Activated B cell treated with CpG ODN at 0.5 μM for 24 hours (primary cell): ENCODE data around the gene FIBCD1. TPM values are rescaled to one million over a fixed set of nuclear protein-coding genes. Genes with fewer than 3 reads are reported as not detected.

ENCODE experiments used
- ATAC-seq: fragments of 200-7000 bp; cut with Tn5 transposase; one replicate; pipeline ENCODE4 v1.10.0; 2021; ENCODE audit warnings: low read depth, mild to moderate bottlenecking, moderate library complexity
- CTCF ChIA-PET: fragments of 350-600 bp; sonication (Branson Sonifier 250); formaldehyde crosslinking; loops from one replicate; lab custom pipeline; 2021; ENCODE audit warnings: antibody characterized with exemption; lab: Charles Lee
- POLR2A ChIA-PET: fragments of 350-600 bp; sonication (Branson Sonifier 250); formaldehyde crosslinking; loops from one replicate; lab custom pipeline; 2021; ENCODE audit warnings: antibody characterized with exemption; lab: Charles Lee
- DNase-seq: peaks from one replicate; pipeline ENCODE4 v3.0.0; 2022
- H3K27ac Mint-ChIP-seq: one replicate; pipeline ENCODE4 v1.8.0; 2020; ENCODE audit warnings: mixed read lengths
- H3K27me3 Mint-ChIP-seq: one replicate; pipeline ENCODE4 v1.8.0; 2021; ENCODE audit warnings: mixed read lengths
- H3K36me3 Mint-ChIP-seq: one replicate; pipeline ENCODE4 v1.8.0; 2021; ENCODE audit warnings: low read depth, mixed read lengths
- H3K4me1 Mint-ChIP-seq: one replicate; pipeline ENCODE4 v1.8.0; 2021; ENCODE audit warnings: mixed read lengths
- H3K4me3 Mint-ChIP-seq: one replicate; pipeline ENCODE4 v1.8.0; 2020; ENCODE audit warnings: mild to moderate bottlenecking, mixed read lengths
- H3K9me3 Mint-ChIP-seq: one replicate; pipeline ENCODE4 v1.8.0; 2020; ENCODE audit warnings: mixed read lengths
- intact Hi-C: fragments of 100-400 bp; cut with micrococcal nuclease; formaldehyde crosslinking; loops from one replicate; pipeline ENCODE4 v1.15.1; 2024
- total RNA-seq: library from RNA; stranded (reverse); gene quantifications from 2 replicates; pipeline ENCODE4 v1.2.3, GENCODE V29; 2022
- TF ChIP-seq, protein P1 (sequence below): fragments of 200-600 bp; IDR thresholded peaks from one replicate; pipeline ENCODE4 v1.8.0; 2022; ENCODE audit warnings: antibody characterized with exemption, mild to moderate bottlenecking

FIBCD1 gene
- total RNA-seq, 1 donor from 2014 or later = not detected

DNA sequence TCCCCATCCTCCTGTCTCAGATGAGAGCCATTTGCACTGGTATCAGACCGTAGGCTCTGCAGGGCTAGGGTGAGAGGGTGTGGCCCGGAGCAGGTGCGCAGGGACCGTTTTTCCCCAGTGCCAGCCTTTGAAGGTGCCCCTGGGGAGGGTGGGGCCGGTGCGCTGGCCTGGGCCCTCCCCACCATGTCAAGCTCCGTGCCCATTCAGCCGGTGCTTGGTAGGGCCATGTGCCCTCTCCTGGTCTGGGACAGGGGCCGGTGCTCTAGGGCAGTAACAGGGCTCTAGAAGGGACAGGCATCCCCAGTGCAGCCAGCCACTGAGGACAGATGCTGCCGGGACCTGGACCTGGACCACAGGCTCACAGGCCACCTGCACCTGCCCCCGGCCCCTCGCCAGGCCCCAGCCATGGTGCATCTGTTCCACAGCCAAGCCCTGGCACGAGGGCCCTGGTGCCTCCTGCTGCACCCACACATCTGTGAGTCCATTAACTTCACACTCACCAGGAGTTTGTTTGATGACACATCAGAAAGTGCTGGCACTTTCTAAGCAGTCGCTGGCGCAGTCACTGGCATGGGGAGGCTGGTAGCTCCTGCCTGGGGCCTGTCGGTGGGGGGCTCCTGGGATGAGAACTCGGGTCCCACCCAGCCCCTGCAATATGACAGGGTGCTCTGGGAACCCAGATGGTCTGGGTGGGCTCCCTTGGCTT lies 37.4 kb downstream of the FIBCD1 start:
- no peak for ATAC-seq
- H3K4me3 Mint-ChIP-seq = no peak overlapping the region
- H3K36me3 Mint-ChIP-seq = no peaks in the 10 kb centered on the region
- DNase-seq = no peak
- TF ChIP-seq, protein P1, sequence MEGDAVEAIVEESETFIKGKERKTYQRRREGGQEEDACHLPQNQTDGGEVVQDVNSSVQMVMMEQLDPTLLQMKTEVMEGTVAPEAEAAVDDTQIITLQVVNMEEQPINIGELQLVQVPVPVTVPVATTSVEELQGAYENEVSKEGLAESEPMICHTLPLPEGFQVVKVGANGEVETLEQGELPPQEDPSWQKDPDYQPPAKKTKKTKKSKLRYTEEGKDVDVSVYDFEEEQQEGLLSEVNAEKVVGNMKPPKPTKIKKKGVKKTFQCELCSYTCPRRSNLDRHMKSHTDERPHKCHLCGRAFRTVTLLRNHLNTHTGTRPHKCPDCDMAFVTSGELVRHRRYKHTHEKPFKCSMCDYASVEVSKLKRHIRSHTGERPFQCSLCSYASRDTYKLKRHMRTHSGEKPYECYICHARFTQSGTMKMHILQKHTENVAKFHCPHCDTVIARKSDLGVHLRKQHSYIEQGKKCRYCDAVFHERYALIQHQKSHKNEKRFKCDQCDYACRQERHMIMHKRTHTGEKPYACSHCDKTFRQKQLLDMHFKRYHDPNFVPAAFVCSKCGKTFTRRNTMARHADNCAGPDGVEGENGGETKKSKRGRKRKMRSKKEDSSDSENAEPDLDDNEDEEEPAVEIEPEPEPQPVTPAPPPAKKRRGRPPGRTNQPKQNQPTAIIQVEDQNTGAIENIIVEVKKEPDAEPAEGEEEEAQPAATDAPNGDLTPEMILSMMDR = no peak
- ChIA-PET CTCF (no interaction called here), POLR2A (no interaction called here)
- H3K9me3 Mint-ChIP-seq = no peaks in the 10 kb centered on the region
- intact Hi-C loops = no loop called here
- H3K27ac Mint-ChIP-seq = no peak overlapping the region
- H3K4me1 Mint-ChIP-seq = no peaks in the 10 kb centered on the region
- H3K27me3 Mint-ChIP-seq = peaks cover 5% of the 10 kb centered on the region

DNA sequence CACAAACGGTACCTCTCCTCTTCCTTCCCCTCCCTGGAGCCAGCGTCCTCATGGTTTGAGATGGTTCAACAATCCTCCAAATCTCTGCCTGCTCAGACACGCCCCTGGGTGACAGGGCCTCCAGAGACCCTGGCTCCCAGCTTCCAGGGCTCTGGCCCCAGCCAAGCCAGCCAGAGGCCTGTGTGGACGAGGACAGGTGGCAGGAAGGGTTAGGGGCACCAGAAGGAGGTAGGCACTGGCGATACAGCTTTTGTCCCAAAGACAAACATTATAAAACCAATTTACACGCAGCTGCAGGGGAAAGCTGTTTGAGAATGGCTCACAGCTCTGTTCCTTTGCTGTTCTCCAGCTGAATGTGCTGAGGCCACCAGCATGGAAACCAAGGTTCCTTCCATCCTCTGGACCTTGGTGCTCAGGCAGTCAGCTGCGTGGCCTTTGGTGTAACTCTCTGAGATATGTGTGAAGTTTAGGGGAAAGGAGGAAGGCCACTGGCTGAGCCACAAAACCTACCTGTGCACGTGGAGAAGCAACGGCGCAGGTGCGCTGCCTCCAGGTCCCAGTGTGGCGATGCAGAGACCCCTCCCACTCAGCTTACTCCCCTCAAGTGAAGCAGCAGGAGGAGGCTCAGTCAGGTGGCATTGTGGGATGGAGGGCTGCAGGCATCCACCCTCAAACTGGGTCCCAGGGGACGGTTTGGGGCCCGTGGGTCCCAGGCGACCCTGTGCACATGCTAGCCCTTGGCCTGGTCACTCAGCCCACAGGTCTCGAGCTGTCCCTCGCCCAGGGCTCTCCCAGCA lies 38.1 kb downstream of the FIBCD1 start:
- no peak for ATAC-seq
- H3K4me1 Mint-ChIP-seq = no peaks in the 10 kb centered on the region
- H3K9me3 Mint-ChIP-seq = no peaks in the 10 kb centered on the region
- DNase-seq = no peak
- POLR2A ChIA-PET = no interaction called here
- intact Hi-C loops = no loop called here
- H3K36me3 Mint-ChIP-seq = no peaks in the 10 kb centered on the region
- TF ChIP-seq, protein P1 = no peak
- peaks cover 5% of the 10 kb centered on the region for H3K27me3 Mint-ChIP-seq
- H3K4me3 Mint-ChIP-seq = no peak overlapping the region
- CTCF ChIA-PET = no interaction called here
- H3K27ac Mint-ChIP-seq = no peak overlapping the region

DNA sequence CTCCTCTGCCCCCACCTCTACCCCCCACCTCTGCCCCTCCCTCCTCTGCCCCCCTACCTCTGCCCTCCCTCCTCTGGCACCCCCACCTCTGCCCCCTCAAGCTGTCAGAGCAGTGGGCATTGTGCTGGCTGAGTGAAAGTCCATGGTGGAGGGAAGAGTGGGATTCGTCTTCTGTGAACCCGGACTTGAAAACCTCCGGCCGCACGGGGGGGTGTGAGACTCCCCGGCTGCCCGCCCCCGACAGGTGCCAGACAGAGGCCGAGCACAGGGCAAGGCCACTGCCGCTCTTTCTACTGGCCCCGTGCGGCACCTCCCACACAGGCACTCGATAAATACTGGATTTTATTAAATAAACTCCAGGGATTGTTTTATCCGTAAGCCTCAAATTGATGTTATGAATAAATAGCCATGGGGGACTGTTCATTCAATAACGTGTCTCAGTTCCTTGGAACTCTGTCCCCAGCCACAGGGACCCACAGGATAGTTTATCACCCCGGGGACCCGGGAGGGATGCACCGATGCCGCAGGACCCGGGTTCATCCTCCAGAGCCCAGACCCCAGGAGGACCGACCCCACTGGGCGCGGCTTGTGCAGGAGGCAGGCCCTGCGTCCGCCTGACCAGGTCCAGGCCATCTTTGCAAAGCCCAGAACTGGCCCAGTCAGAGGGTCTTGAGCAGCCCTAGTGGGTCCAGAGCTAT lies 39.8 kb downstream of the FIBCD1 start:
- Mint-ChIP-seq H3K9me3 (no peaks in the 10 kb centered on the region), H3K27me3 (peaks cover 5% of the 10 kb centered on the region), H3K4me1 (no peaks in the 10 kb centered on the region), H3K36me3 (no peaks in the 10 kb centered on the region), H3K27ac (no peak overlapping the region), H3K4me3 (no peak overlapping the region)
- no peak for DNase-seq
- no peak for ATAC-seq
- intact Hi-C loops = no loop called here
- TF ChIP-seq, protein P1 = no peak
- CTCF ChIA-PET = no interaction called here
- POLR2A ChIA-PET = no interaction called here

DNA sequence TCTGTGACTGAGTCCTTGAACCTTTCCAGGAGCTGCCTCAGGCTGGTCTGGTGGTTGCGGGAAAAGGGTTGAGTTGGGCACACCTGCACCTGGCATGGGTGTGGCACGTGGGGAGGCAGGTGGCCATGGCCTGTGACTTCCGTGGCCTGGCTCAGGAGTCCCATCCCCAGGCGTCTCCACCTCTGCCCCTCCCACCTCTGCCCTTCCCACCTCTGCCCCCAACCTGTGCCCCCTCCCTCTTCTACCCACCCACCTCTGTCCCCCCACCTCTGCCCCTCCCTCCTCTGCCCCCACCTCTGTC lies 40.5 kb downstream of the FIBCD1 start:
- Mint-ChIP-seq H3K27me3 (peaks cover 5% of the 10 kb centered on the region), H3K9me3 (no peaks in the 10 kb centered on the region), H3K4me1 (peaks cover 6% of the 10 kb centered on the region), H3K4me3 (no peak overlapping the region), H3K36me3 (no peaks in the 10 kb centered on the region), H3K27ac (no peak overlapping the region)
- DNase-seq = no peak
- intact Hi-C loops = no loop called here
- TF ChIP-seq, protein P1 = no peak
- ChIA-PET CTCF (no interaction called here), POLR2A (no interaction called here)
- no peak for ATAC-seq

DNA sequence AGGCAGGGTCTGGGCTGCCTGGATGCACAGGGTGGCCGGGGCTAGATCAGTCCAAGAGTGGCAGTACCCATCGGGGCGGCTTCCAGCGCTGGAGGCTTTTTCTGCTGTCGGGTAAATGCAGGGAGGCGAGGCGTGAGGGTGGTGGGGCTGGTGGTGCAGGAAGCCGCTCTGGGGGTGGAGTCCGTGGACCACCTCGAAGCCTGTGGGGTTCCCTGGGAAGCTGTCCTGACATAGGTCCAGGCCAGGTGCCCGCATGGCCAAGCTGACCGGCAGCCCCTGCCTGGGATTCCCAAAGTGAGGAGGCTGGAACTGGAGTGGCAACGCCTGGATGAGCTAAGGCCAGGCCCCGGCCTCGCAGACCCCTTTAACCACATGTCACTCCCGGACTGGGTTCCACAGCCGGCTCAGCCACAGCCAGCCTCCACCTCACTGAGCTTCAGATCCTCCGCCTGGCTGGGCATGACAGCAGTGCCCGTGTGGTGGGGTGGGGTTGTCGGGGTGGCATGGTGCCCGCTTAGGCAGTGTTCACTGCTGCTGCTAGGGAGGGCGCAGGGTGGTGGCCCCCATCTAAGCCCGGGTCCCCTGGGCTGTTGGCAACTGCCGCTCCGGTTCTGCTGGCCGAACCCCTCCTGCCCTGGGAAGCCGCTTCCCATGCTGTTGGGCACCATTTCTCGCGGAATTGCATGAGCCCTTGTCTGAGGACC lies 41.0 kb downstream of the FIBCD1 start:
- TF ChIP-seq, protein P1 = no peak
- H3K36me3 Mint-ChIP-seq = no peaks in the 10 kb centered on the region
- ChIA-PET CTCF (no interaction called here), POLR2A (no interaction called here)
- peaks cover 10% of the 10 kb centered on the region for H3K4me1 Mint-ChIP-seq
- DNase-seq = no peak
- no peaks in the 10 kb centered on the region for H3K9me3 Mint-ChIP-seq
- peaks cover 5% of the 10 kb centered on the region for H3K27me3 Mint-ChIP-seq
- no peak for ATAC-seq
- H3K4me3 Mint-ChIP-seq = no peak overlapping the region
- no peak overlapping the region for H3K27ac Mint-ChIP-seq
- intact Hi-C loops = no loop called here
